ENCODE measurements around the gene CDK11B. TPM values are rescaled to one million over a fixed set of nuclear protein-coding genes. Genes with fewer than 3 reads are reported as not detected.

CDK11B gene
- total and polyA plus RNA-seq, 2 donors from 2014 or later, result 13.9 to 24.0 TPM

DNA sequence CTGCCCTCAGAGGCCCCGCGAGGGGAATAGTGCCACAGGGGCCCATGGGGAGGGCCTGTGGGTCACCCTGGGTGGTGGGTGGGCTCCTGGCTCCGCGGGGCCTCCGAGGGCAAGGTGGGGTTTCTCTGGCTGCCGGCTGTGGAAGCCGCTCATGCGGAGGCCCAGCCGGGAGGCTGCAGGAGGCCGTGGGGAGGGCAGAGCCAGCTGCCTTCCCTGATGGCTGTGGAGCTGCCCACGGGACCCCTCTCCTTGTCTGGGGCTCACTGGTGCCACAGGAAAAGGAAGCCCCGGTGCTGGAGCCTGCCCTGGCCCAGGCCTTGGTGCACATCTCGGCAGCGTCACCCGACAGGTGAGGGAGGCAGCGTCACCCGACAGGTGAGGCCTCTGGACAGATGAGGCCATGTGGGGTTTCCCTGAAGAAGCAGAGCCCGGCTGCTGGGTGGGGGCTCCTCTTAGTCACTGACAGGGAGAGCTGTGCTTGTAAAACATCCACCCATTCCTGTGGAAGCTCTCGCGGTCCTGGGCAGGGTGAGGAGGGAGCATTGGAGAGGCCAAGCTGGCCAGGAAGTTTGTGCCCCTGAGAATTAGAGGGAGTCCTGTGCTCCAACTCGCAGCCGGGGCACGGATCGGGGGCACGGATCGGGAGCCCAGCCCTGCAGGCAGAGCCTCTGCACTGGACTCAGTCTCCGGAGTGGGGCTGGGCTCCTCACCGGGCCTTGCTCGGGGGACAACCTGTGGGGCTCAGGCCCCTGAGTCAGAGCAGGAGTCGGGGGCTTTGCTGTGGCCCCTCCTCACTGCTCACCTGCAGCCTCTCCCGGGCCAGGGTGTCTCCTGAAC lies 37.4 kb downstream of the CDK11B start:
- FAIRE-seq, result no peak
- DNase-seq, result peak in 1 of 5 donors; percentile 77
- TF ChIP-seq, protein P1, sequence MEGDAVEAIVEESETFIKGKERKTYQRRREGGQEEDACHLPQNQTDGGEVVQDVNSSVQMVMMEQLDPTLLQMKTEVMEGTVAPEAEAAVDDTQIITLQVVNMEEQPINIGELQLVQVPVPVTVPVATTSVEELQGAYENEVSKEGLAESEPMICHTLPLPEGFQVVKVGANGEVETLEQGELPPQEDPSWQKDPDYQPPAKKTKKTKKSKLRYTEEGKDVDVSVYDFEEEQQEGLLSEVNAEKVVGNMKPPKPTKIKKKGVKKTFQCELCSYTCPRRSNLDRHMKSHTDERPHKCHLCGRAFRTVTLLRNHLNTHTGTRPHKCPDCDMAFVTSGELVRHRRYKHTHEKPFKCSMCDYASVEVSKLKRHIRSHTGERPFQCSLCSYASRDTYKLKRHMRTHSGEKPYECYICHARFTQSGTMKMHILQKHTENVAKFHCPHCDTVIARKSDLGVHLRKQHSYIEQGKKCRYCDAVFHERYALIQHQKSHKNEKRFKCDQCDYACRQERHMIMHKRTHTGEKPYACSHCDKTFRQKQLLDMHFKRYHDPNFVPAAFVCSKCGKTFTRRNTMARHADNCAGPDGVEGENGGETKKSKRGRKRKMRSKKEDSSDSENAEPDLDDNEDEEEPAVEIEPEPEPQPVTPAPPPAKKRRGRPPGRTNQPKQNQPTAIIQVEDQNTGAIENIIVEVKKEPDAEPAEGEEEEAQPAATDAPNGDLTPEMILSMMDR (IDR thresholded peaks at IDR 0.05; ENCODE audit: borderline replicate concordance, extremely low read depth, insufficient read depth), result no peak

DNA sequence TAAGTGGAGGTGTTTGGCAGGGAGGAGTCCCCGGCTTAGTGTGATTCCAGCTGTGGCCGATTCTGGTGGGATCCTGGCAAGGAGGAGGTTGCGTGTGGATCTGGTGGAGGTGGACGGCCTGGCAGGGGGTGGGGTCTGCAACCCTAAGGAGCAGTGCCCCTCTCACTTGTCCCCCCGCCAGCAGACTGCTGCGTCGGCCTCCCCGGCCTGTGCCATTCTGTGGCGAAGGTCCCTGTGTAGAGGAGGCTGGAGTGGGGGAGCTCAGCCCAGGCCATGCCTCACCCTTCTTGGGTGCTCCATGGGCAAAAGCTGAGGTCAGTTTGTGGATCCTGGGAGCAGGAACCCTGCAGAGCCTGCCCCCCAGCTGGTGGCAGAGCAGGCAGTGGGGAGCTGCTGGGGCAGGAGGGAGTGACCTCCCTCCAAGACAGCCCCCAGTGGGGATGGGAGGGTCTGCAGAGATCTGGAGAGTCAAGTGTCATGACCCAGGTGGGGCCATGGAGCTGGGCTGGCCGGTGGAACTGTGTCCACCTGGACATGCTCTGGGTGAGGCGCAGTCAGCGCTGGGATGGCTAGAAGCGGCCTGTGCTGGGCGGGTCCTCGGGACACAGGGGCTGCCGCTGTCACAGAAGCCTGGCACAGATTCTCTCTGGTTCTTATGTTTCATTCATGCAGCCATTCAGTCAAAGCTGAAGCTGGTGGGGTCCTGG lies 38.2 kb downstream of the CDK11B start:
- Histone ChIP-seq H3K36me3 (ENCODE audit: control insufficient read depth in 2 of 3, insufficient read depth in 3 of 3, low read length in 3 of 3) (peaks cover 0 to 6% (median 0%) of the 10 kb centered on the region in 3 donors), H3K4me1 (ENCODE audit: control insufficient read depth in 2 of 3, insufficient read depth in 2 of 3, low read depth in 1 of 3, low read length in 3 of 3) (peaks cover 0 to 12% (median 0%) of the 10 kb centered on the region in 3 donors), H3K27me3 (ENCODE audit: control insufficient read depth, insufficient read depth, low read length) (no peaks in the 10 kb centered on the region), H3K27ac (ENCODE audit: low read depth in 2 of 2, low read length in 2 of 2) (no peak overlapping the region), H3K4me3 (ENCODE audit: low read length in 3 of 3) (no peak overlapping the region), H3K9me3 (ENCODE audit: control insufficient read depth in 2 of 3, insufficient read depth in 1 of 3, low read length in 3 of 3) (no peaks in the 10 kb centered on the region), H3K9ac (ENCODE audit: low read length in 3 of 3) (no peak overlapping the region)
- TF ChIP-seq, protein P1 (IDR thresholded peaks at IDR 0.05; ENCODE audit: borderline replicate concordance, extremely low read depth, insufficient read depth), result no peak
- DNase-seq, result peak in 2 of 5 donors; percentile 51 to 78
- intact Hi-C loops (cut with DNase I), result no loop called here
- FAIRE-seq, result no peak

More for the DNA sequence above, 37.4 kb downstream of the CDK11B start:
- Histone ChIP-seq H3K9me3 (ENCODE audit: control insufficient read depth in 2 of 3, insufficient read depth in 1 of 3, low read length in 3 of 3) (no peaks in the 10 kb centered on the region), H3K4me3 (ENCODE audit: low read length in 3 of 3) (no peak overlapping the region), H3K4me1 (ENCODE audit: control insufficient read depth in 2 of 3, insufficient read depth in 2 of 3, low read depth in 1 of 3, low read length in 3 of 3) (peaks cover 0 to 11% (median 0%) of the 10 kb centered on the region in 3 donors), H3K27me3 (ENCODE audit: control insufficient read depth, insufficient read depth, low read length) (no peaks in the 10 kb centered on the region), H3K9ac (ENCODE audit: low read length in 3 of 3) (no peak overlapping the region), H3K27ac (ENCODE audit: low read depth in 2 of 2, low read length in 2 of 2) (no peak overlapping the region), H3K36me3 (ENCODE audit: control insufficient read depth in 2 of 3, insufficient read depth in 3 of 3, low read length in 3 of 3) (peaks cover 0 to 6% (median 0%) of the 10 kb centered on the region in 3 donors)
- intact Hi-C loops (cut with DNase I), result no loop called here

DNA sequence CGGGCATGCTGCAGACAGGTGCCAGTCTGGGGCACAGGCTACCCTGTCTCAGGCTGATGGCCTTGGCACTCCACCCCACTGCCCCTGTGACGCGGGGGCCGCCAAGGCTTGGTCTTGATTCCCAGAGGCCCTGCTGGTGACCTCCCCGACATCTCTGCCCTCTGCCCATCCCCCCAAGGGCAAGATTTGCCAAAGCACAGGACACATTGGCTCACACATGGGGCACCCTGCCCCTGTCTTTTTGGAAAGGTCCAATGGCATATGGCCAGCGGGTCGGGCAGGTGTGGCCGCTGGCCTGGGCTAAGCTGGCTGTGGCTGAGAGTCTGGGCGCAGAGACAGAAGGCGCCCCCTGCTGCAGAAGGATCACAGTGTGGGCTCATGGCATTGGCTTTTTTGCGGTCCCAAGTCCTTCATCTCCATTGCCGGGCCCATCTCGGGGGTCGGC lies 38.9 kb downstream of the CDK11B start:
- Histone ChIP-seq H3K9me3 (ENCODE audit: control insufficient read depth in 2 of 3, insufficient read depth in 1 of 3, low read length in 3 of 3) (no peaks in the 10 kb centered on the region), H3K27me3 (ENCODE audit: control insufficient read depth, insufficient read depth, low read length) (no peaks in the 10 kb centered on the region), H3K4me3 (ENCODE audit: low read length in 3 of 3) (no peak overlapping the region), H3K4me1 (ENCODE audit: control insufficient read depth in 2 of 3, insufficient read depth in 2 of 3, low read depth in 1 of 3, low read length in 3 of 3) (peaks cover 0 to 12% (median 0%) of the 10 kb centered on the region in 3 donors), H3K27ac (ENCODE audit: low read depth in 2 of 2, low read length in 2 of 2) (no peak overlapping the region), H3K36me3 (ENCODE audit: control insufficient read depth in 2 of 3, insufficient read depth in 3 of 3, low read length in 3 of 3) (peaks cover 0 to 6% (median 0%) of the 10 kb centered on the region in 3 donors), H3K9ac (ENCODE audit: low read length in 3 of 3) (no peak overlapping the region)
- intact Hi-C loops (cut with DNase I), result no loop called here
- TF ChIP-seq, protein P1 (IDR thresholded peaks at IDR 0.05; ENCODE audit: borderline replicate concordance, extremely low read depth, insufficient read depth), result no peak
- FAIRE-seq (no peak), DNase-seq (peak in 2 of 5 donors; percentile 48 to 69)

Data from kidney (tissue), 14 donors.